H4 (cell line): Measurements from ENCODE around the gene AHDC1. TPM values are rescaled to one million over a fixed set of nuclear protein-coding genes. Genes with fewer than 3 reads are reported as not detected.
A peak's percentile ranks its signal among the peaks of the same experiment; 100 is the strongest.

Source experiments
- DNase-seq: peaks from one replicate; pipeline ENCODE4 v3.0.0-alpha.2; 2015; ENCODE audit warnings: low spot score
- total RNA-seq: library from RNA; depleted of rRNA; stranded (reverse); fragments of >200 nt; shearing (Covaris generic); gene quantifications from 2 replicates; pipeline ENCODE4 v1.2.3, GENCODE V29; 2014

Gene AHDC1
- total RNA-seq, 1 experiment from 2014 or later, result 2.0 TPM

- no peak for DNase-seq
Measured at GRCh38 chr1:27615346-27616192, 11.6 kb upstream of the AHDC1 start.

GRCh38 chr1:27614625-27615344 lies 10.8 kb upstream of the AHDC1 start:
- DNase-seq, result no peak

- DNase-seq, result no peak
Measured at GRCh38 chr1:27614043-27614624, 10.2 kb upstream of the AHDC1 start.

GRCh38 chr1:27612718-27613117 lies 8.8 kb upstream of the AHDC1 start:
- no peak for DNase-seq

- no peak for DNase-seq
Measured at GRCh38 chr1:27611450-27611849, 7.5 kb upstream of the AHDC1 start.

GRCh38 chr1:27609618-27610240 lies 5.8 kb upstream of the AHDC1 start:
- DNase-seq, result no peak

GRCh38 chr1:27609210-27609555 lies 5.2 kb upstream of the AHDC1 start:
- no peak for DNase-seq

GRCh38 chr1:27607239-27607804 lies 3.4 kb upstream of the AHDC1 start:
- no peak for DNase-seq

- no peak for DNase-seq
Measured at GRCh38 chr1:27606708-27607238, 2.8 kb upstream of the AHDC1 start.

- peak; percentile 53 for DNase-seq
Measured at GRCh38 chr1:27605796-27606707, 2.1 kb upstream of the AHDC1 start.

GRCh38 chr1:27605300-27605766 lies 1.4 kb upstream of the AHDC1 start:
- no peak for DNase-seq

GRCh38 chr1:27604579-27605299 lies 795 bp upstream of the AHDC1 start:
- DNase-seq, result no peak

- no peak for DNase-seq
Measured at GRCh38 chr1:27603309-27603680, 649 bp downstream of the AHDC1 start.

- DNase-seq, result no peak
Measured at GRCh38 chr1:27602462-27603308, 1.3 kb downstream of the AHDC1 start.

GRCh38 chr1:27601771-27602461 lies 2.0 kb downstream of the AHDC1 start:
- DNase-seq, result no peak

GRCh38 chr1:27601321-27601770 lies 2.6 kb downstream of the AHDC1 start:
- no peak for DNase-seq

- DNase-seq, result no peak
Measured at GRCh38 chr1:27600498-27601175, 3.3 kb downstream of the AHDC1 start.
